Neuronal stem cell (in vitro differentiated cells): ENCODE data around the gene KCNAB2.
A peak's percentile ranks its signal among the peaks of the same experiment; 100 is the strongest.

ENCODE experiments used
- DNase-seq: peaks from one replicate; pipeline ENCODE4 v3.0.0-alpha.2; 2013; ENCODE audit warnings: low spot score
- H2AFZ ChIP-seq: one replicate; pipeline ENCODE4 v1.6.1; 2013; ENCODE audit warnings: mild to moderate bottlenecking, low read length, inconsistent platforms
- H2AK5ac ChIP-seq: 2 replicates; pipeline ENCODE4 v1.6.1; 2013; ENCODE audit warnings: low read depth, mild to moderate bottlenecking, inconsistent platforms, low read length, moderate library complexity, mixed read lengths
- H2BK120ac ChIP-seq: 2 replicates; pipeline ENCODE4 v1.6.1; 2013; ENCODE audit warnings: low read depth, mild to moderate bottlenecking, inconsistent platforms, low read length, moderate library complexity, mixed read lengths
- H2BK12ac ChIP-seq: one replicate; pipeline ENCODE4 v1.6.1; 2013; ENCODE audit warnings: low read length, inconsistent platforms
- H2BK15ac ChIP-seq: 2 replicates; pipeline ENCODE4 v1.6.1; 2013; ENCODE audit warnings: mild to moderate bottlenecking, low read length, inconsistent platforms, mixed read lengths
- H2BK5ac ChIP-seq: one replicate; pipeline ENCODE4 v1.6.1; 2013; ENCODE audit warnings: inconsistent platforms, mild to moderate bottlenecking, low read length, moderate library complexity
- H3K14ac ChIP-seq: one replicate; pipeline ENCODE4 v1.6.1; 2013; ENCODE audit warnings: low read length, inconsistent platforms
- H3K18ac ChIP-seq: 2 replicates; pipeline ENCODE4 v1.6.1; 2013; ENCODE audit warnings: low read length, inconsistent platforms
- H3K23ac ChIP-seq: 2 replicates; pipeline ENCODE4 v1.6.1; 2013; ENCODE audit warnings: low read depth, mild to moderate bottlenecking, mixed read lengths, low read length, inconsistent platforms; ENCODE audit not compliant: poor library complexity
- H3K27ac ChIP-seq: replicated peaks from 3 replicates; pipeline ENCODE4 v1.5.1; 2013; ENCODE audit warnings: low read length, inconsistent platforms
- H3K27me3 ChIP-seq, 3 experiments: 2 replicates each; pipeline ENCODE4 v1.6.1; 2013; ENCODE audit warnings: low read length in 3 of 3, mild to moderate bottlenecking in 2 of 3, inconsistent platforms in 1 of 3, low read depth in 1 of 3, mixed read lengths in 1 of 3, moderate library complexity in 1 of 3; ENCODE audit not compliant: control insufficient read depth in 3 of 3, insufficient read depth in 3 of 3
- H3K36me3 ChIP-seq, 2 donors: replicated peaks in 1 of 2; 2 replicates each; pipeline ENCODE4 v1.6.1; 2013; ENCODE audit warnings: low read length in 2 of 2; ENCODE audit not compliant: control insufficient read depth in 2 of 2, insufficient read depth in 2 of 2
- H3K4ac ChIP-seq: 2 replicates; pipeline ENCODE4 v1.6.1; 2013; ENCODE audit warnings: inconsistent platforms, mild to moderate bottlenecking, low read length, moderate library complexity
- H3K4me1 ChIP-seq, 2 donors: 1 replicate in 1 of 2; 2 replicates in 1 of 2; pipeline ENCODE4 v1.6.1; 2013; ENCODE audit warnings: low read length in 2 of 2, low read depth in 1 of 2; ENCODE audit not compliant: control insufficient read depth in 2 of 2, insufficient read depth in 1 of 2
- H3K4me2 ChIP-seq: one replicate; pipeline ENCODE4 v1.6.1; 2013; ENCODE audit warnings: mild to moderate bottlenecking, low read length, inconsistent platforms; ENCODE audit not compliant: insufficient read depth, poor library complexity, severe bottlenecking
- H3K4me3 ChIP-seq, 2 donors: 2 replicates each; pipeline ENCODE4 v1.5.1; 2013; ENCODE audit warnings: low read length in 2 of 2, mild to moderate bottlenecking in 2 of 2, inconsistent platforms in 1 of 2, moderate library complexity in 1 of 2
- H3K79me1 ChIP-seq: one replicate; pipeline ENCODE4 v1.6.1; 2013; ENCODE audit warnings: low read depth, mild to moderate bottlenecking, inconsistent platforms, low read length, moderate library complexity
- H3K9ac ChIP-seq: one replicate; pipeline ENCODE4 v1.6.1; 2013; ENCODE audit warnings: mild to moderate bottlenecking, low read depth, low read length, inconsistent platforms; ENCODE audit not compliant: poor library complexity
- H3K9me3 ChIP-seq, 2 donors: replicated peaks in 1 of 2; 2 replicates each; pipeline versions ENCODE3 to v1.6.1; 2013; ENCODE audit warnings: low read length in 2 of 2, mild to moderate bottlenecking in 2 of 2, inconsistent platforms in 1 of 2, low read depth in 1 of 2, mixed read lengths in 1 of 2, moderate library complexity in 1 of 2; ENCODE audit not compliant: control insufficient read depth in 2 of 2, insufficient read depth in 1 of 2
- H4K8ac ChIP-seq: one replicate; pipeline ENCODE4 v1.6.1; 2013; ENCODE audit warnings: low read depth, mild to moderate bottlenecking, inconsistent platforms, low read length, moderate library complexity
- H4K91ac ChIP-seq: one replicate; pipeline ENCODE4 v1.6.1; 2013; ENCODE audit warnings: low read length, low read depth, mild to moderate bottlenecking, inconsistent platforms; ENCODE audit not compliant: poor library complexity
- WGBS, 2 donors: extraction: QIAGEN DNeasy Blood & Tissue Kit; methylation state at CpG; one replicate each; pipeline ENCODE4 v1.1.7; 2013; ENCODE audit warnings: missing lambda C conversion rate in 2 of 2, mixed read lengths in 1 of 2; ENCODE audit not compliant: insufficient read length in 2 of 2, insufficient replicate concordance in 1 of 2; ENCODE audit errors: extremely low coverage in 2 of 2; 5-methylcytosine and 5-hydroxymethylcytosine counted together

Gene KCNAB2

DNA sequence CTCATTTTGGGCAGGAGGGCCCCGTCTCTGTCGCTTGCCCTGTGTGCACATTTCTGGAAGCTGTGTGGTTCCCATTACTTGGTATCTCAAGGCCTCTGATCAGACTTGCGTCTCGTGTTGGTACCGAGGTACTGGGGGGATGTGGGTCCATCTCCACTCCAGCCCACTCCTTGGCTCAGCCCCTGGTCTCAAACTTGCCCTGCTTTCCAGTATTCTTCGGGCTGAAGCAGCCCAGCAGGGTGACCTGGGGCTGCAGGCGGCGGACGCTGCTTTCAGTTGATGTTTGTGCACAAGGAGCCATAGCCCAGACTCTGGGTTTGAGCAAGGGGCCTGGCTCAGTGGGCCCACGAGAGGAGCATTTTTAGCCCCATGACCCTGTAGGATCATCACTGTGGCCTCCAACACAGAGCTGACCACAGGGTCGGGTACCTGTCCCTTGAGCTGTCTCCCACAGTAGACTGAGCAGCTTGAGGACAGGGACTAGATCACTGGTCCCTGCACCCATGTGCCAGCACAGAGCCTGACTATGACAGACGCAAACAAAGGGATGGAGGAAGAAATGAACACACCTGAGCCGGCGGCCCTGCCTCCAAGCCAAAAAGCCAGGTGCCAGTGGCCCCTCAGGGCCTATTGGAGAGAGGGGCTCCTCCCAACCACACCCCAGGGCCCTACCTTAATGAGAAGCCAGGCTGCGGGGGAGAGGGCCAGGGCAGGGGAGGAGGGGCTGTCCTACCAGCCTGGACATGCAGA lies 87.6 kb downstream of the KCNAB2 start:
- Histone ChIP-seq H3K4me2 (no peak overlapping the region), H3K36me3 (no peaks in the 10 kb centered on the region), H3K9ac (peak overlapping the region; percentile 15), H2BK5ac (no peak overlapping the region), H3K4me1 (no peaks in the 10 kb centered on the region), H2BK12ac (no peak overlapping the region), H3K14ac (peak overlapping the region; percentile 39), H2AK5ac (peak overlapping the region; percentile 77), H3K27me3 (peaks cover 0 to 21% (median 1%) of the 10 kb centered on the region in 3 experiments), H3K4ac (no peak overlapping the region), H4K8ac (no peak overlapping the region), H2BK120ac (no peak overlapping the region), H3K79me1 (no peaks in the 10 kb centered on the region), H3K4me3 (no peak overlapping the region), H3K18ac (peak overlapping the region; percentile 27), H3K9me3 (peaks cover 0 to under 1% of the 10 kb centered on the region in 2 donors), H2AFZ (no peak overlapping the region), H3K23ac (peak overlapping the region; percentile 65), H4K91ac (no peak overlapping the region), H3K27ac (no peak overlapping the region), H2BK15ac (peak overlapping the region; percentile 46)
- no CpG with 5 or more reads among the region's 15 CpGs for WGBS, 2 donors
- no peak for DNase-seq

DNA sequence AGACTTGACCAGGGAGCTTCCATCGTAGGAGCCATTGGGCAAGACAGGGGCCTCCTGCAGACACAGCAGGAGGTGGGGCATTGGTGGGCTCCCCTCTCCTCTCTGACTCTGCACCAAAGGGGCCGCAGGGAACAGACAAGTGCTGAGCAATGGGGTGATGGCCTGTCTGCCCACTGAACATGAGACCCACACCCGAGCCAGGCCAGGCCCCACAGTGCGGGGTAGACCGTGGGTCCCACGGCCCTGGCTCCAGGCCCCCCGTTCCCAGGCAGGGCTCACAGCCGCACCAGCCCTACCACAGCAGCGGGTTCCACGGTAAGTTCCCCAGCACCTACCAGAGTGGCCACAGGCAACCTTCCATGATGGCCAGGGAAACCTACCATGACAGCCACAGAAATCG lies 88.5 kb downstream of the KCNAB2 start:
- H2AK5ac ChIP-seq = peak overlapping the region; percentile 31
- H3K79me1 ChIP-seq = no peaks in the 10 kb centered on the region
- H3K4me2 ChIP-seq = no peak overlapping the region
- H3K27me3 ChIP-seq = peaks cover 0 to 27% (median 0%) of the 10 kb centered on the region in 3 experiments
- H4K91ac ChIP-seq = no peak overlapping the region
- H3K14ac ChIP-seq = peak overlapping the region; percentile 39
- no peak overlapping the region for H3K4me3 ChIP-seq
- DNase-seq = no peak
- no peak overlapping the region for H4K8ac ChIP-seq
- no peak overlapping the region for H2BK120ac ChIP-seq
- H3K9ac ChIP-seq = no peak overlapping the region
- H3K9me3 ChIP-seq = no peaks in the 10 kb centered on the region
- no peak overlapping the region for H3K4ac ChIP-seq
- no peaks in the 10 kb centered on the region for H3K4me1 ChIP-seq
- no CpG with 5 or more reads among the region's 11 CpGs for WGBS, 2 donors
- H3K18ac ChIP-seq = peak overlapping the region; percentile 68
- no peak overlapping the region for H2BK12ac ChIP-seq
- no peak overlapping the region for H2BK15ac ChIP-seq
- H2BK5ac ChIP-seq = no peak overlapping the region
- no peaks in the 10 kb centered on the region for H3K36me3 ChIP-seq
- no peak overlapping the region for H3K27ac ChIP-seq
- H3K23ac ChIP-seq = no peak overlapping the region
- no peak overlapping the region for H2AFZ ChIP-seq

DNA sequence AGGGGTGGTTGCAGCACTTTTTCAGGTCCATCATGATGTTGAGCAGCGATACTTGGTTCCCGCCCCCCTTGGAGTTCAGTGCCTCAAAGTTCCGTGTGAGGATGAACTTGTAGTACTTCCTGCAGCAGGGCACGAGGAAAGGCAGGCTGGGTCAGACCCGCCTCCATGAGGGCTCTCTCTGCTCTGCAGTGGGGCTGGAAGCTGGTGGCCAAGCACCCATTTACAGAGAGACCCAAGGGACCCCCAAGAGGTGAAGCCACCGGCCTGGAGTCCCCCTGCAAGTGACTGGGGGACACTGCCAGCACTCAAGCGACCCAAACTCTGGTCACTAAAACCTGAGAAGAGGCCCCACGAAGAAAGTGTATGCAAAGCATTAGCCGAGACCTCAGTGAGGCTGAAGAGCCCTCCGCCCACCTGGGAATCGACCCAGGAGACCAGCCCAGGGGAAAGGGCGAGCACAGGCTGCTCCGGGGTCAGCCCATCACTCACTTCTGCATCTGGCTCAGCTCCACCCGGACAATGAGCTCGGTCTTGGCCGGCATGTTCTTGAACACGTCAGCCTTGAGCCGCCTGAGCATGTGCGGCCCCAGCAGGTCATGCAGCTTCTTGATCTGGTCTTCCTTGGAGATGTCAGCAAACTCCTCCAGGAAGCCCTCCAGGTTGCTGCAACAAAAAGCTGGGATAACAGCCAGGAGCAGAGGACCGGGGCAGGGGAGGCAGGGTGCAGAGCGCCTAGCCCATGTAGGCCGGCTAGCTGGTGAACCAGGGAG lies 89.2 kb downstream of the KCNAB2 start:
- H3K4me2 ChIP-seq = no peak overlapping the region
- H2BK5ac ChIP-seq = no peak overlapping the region
- no peaks in the 10 kb centered on the region for H3K79me1 ChIP-seq

More for the DNA sequence above, 89.2 kb downstream of the KCNAB2 start:
- no peaks in the 10 kb centered on the region for H3K36me3 ChIP-seq
- DNase-seq = no peak
- H2BK120ac ChIP-seq = no peak overlapping the region
- H3K27ac ChIP-seq = no peak overlapping the region
- H3K4me1 ChIP-seq = no peaks in the 10 kb centered on the region
- no peak overlapping the region for H2AK5ac ChIP-seq
- H3K23ac ChIP-seq = no peak overlapping the region
- no CpG with 5 or more reads among the region's 22 CpGs for WGBS, 2 donors
- no peak overlapping the region for H4K91ac ChIP-seq
- peaks cover 0 to 27% (median 0%) of the 10 kb centered on the region in 3 experiments for H3K27me3 ChIP-seq
- H3K4ac ChIP-seq = no peak overlapping the region
- no peak overlapping the region for H2AFZ ChIP-seq
- H3K9ac ChIP-seq = no peak overlapping the region
- H3K18ac ChIP-seq = no peak overlapping the region
- H3K14ac ChIP-seq = no peak overlapping the region
- H3K4me3 ChIP-seq = no peak overlapping the region
- no peak overlapping the region for H4K8ac ChIP-seq
- H2BK12ac ChIP-seq = no peak overlapping the region
- H2BK15ac ChIP-seq = no peak overlapping the region
- H3K9me3 ChIP-seq = no peaks in the 10 kb centered on the region
